ENCODE results near the gene PTAR1. TPM values are rescaled to one million over a fixed set of nuclear protein-coding genes. Genes with fewer than 3 reads are reported as not detected.

The PTAR1 gene
- total and polyA plus RNA-seq, 10 of the 15 experiments (the other 5 are each of a cell fraction or from before 2014, with no cell fraction given) = 4.9 to 27.6 (median 14.2) TPM

DNA sequence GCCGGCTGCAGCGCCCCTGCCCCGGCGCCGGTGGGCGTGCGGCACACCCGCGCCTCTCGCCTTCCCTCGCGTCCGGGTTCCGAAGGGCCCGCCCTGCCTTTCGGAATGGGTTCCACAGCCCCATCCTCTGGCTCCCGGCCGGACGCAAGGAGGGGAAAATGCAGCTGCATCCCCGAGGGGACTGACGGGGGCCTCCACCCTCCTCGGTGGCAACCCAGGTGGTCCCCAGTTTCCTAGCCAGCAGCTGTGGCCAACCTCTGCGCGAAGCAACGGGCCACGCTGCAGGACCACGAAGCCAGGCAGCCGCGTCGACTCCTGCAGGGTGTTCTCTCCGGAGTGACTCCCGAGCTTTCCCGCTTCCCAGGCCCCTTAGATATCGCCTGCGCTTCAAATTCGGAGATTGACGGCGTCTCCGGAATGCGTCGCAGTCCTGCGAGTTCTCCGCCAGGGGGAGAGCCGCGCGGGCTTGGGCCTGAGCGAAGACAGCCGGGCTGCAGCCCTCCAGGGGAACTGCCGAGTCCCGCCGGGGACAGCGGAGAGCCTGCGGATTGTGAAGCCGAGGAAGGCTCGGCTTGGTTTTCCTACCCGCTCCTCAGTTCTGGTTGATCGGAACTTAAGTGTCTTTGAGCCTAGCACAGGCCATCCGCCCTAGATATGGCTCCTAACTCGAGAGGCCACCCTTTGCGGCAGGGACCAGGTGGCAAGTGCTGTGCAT lies 87.1 kb downstream of the PTAR1 start:
- FAIRE-seq = peak; percentile 31
- TF ChIP-seq, protein P1, sequence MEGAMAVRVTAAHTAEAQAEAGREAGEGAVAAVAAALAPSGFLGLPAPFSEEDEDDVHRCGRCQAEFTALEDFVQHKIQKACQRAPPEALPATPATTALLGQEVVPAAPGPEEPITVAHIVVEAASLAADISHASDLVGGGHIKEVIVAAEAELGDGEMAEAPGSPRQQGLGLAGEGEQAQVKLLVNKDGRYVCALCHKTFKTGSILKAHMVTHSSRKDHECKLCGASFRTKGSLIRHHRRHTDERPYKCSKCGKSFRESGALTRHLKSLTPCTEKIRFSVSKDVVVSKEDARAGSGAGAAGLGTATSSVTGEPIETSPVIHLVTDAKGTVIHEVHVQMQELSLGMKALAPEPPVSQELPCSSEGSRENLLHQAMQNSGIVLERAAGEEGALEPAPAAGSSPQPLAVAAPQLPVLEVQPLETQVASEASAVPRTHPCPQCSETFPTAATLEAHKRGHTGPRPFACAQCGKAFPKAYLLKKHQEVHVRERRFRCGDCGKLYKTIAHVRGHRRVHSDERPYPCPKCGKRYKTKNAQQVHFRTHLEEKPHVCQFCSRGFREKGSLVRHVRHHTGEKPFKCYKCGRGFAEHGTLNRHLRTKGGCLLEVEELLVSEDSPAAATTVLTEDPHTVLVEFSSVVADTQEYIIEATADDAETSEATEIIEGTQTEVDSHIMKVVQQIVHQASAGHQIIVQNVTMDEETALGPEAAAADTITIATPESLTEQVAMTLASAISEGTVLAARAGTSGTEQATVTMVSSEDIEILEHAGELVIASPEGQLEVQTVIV (IDR thresholded peaks at IDR 0.05; ENCODE audit: borderline replicate concordance, partially characterized antibody) = no peak
- no peak for TF ChIP-seq ZNF217 (IDR thresholded peaks at IDR 0.05)
- no peak; the same call in 1 of the 2 replicates for TF ChIP-seq IRF4 (IDR thresholded peaks at IDR 0.05; ENCODE audit: low read depth, low read length)
- no peak for TF ChIP-seq PAX8 (IDR thresholded peaks at IDR 0.05)
- TF ChIP-seq SMC3 (IDR thresholded peaks at IDR 0.05; ENCODE audit: borderline replicate concordance, low read length) = peak; percentile 87
- peak; percentile 62 for TF ChIP-seq RAD21 (IDR thresholded peaks at IDR 0.05; ENCODE audit: insufficient read depth, low read depth, low read length)
- no peak for TF ChIP-seq SMAD1 (IDR thresholded peaks at IDR 0.05; ENCODE audit: low read depth, partially characterized antibody)
- no peak for TF ChIP-seq NFYB (IDR thresholded peaks at IDR 0.05; ENCODE audit: insufficient read depth, low read depth, low read length)
- no peak for TF ChIP-seq ATF7 (IDR thresholded peaks at IDR 0.05; ENCODE audit: low read depth)
- no peak for TF ChIP-seq TCF12 (IDR thresholded peaks at IDR 0.05; ENCODE audit: low read depth, low read length)
- TF ChIP-seq, protein P2, sequence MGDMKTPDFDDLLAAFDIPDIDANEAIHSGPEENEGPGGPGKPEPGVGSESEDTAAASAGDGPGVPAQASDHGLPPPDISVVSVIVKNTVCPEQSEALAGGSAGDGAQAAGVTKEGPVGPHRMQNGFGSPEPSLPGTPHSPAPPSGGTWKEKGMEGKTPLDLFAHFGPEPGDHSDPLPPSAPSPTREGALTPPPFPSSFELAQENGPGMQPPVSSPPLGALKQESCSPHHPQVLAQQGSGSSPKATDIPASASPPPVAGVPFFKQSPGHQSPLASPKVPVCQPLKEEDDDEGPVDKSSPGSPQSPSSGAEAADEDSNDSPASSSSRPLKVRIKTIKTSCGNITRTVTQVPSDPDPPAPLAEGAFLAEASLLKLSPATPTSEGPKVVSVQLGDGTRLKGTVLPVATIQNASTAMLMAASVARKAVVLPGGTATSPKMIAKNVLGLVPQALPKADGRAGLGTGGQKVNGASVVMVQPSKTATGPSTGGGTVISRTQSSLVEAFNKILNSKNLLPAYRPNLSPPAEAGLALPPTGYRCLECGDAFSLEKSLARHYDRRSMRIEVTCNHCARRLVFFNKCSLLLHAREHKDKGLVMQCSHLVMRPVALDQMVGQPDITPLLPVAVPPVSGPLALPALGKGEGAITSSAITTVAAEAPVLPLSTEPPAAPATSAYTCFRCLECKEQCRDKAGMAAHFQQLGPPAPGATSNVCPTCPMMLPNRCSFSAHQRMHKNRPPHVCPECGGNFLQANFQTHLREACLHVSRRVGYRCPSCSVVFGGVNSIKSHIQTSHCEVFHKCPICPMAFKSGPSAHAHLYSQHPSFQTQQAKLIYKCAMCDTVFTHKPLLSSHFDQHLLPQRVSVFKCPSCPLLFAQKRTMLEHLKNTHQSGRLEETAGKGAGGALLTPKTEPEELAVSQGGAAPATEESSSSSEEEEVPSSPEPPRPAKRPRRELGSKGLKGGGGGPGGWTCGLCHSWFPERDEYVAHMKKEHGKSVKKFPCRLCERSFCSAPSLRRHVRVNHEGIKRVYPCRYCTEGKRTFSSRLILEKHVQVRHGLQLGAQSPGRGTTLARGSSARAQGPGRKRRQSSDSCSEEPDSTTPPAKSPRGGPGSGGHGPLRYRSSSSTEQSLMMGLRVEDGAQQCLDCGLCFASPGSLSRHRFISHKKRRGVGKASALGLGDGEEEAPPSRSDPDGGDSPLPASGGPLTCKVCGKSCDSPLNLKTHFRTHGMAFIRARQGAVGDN (IDR thresholded peaks at IDR 0.05) = no peak
- TF ChIP-seq HCFC1 (IDR thresholded peaks at IDR 0.05; ENCODE audit: low read length) = no peak
- TF ChIP-seq, protein P3, sequence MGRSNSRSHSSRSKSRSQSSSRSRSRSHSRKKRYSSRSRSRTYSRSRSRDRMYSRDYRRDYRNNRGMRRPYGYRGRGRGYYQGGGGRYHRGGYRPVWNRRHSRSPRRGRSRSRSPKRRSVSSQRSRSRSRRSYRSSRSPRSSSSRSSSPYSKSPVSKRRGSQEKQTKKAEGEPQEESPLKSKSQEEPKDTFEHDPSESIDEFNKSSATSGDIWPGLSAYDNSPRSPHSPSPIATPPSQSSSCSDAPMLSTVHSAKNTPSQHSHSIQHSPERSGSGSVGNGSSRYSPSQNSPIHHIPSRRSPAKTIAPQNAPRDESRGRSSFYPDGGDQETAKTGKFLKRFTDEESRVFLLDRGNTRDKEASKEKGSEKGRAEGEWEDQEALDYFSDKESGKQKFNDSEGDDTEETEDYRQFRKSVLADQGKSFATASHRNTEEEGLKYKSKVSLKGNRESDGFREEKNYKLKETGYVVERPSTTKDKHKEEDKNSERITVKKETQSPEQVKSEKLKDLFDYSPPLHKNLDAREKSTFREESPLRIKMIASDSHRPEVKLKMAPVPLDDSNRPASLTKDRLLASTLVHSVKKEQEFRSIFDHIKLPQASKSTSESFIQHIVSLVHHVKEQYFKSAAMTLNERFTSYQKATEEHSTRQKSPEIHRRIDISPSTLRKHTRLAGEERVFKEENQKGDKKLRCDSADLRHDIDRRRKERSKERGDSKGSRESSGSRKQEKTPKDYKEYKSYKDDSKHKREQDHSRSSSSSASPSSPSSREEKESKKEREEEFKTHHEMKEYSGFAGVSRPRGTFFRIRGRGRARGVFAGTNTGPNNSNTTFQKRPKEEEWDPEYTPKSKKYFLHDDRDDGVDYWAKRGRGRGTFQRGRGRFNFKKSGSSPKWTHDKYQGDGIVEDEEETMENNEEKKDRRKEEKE (IDR thresholded peaks at IDR 0.05) = no peak
- TF ChIP-seq NR2C1 (IDR thresholded peaks at IDR 0.05) = no peak
- TF ChIP-seq ZBED1 (IDR thresholded peaks at IDR 0.05; ENCODE audit: borderline replicate concordance) = no peak

More for the DNA sequence above, 87.1 kb downstream of the PTAR1 start:
- CTCF ChIA-PET = interaction anchor here (0.8 to 2.4 kb wide), 5 partner anchors 15 to 246 kb away, joined by 3 to 15 read pairs (median 4); no protein-coding TSS in a partner anchor
- DNase-seq (ENCODE audit: low read depth, low spot score) (peak; percentile 3), ATAC-seq (peak; percentile 99)
- no peaks in the 10 kb centered on the region for H3K36me3 ChIP-seq (ENCODE audit: control insufficient read depth in 2 of 2, insufficient read depth in 2 of 2, low read length in 1 of 2)
- peak overlapping the region; percentile 47; the same call in 1 of the 2 replicates for H3K4me3 ChIP-seq
- BruUV-seq (replicated peaks) = no TSS peak
- no peaks in the 10 kb centered on the region for H4K20me1 ChIP-seq (ENCODE audit: control insufficient read depth, insufficient read depth)
- H2AFZ ChIP-seq (ENCODE audit: control insufficient read depth, low read depth, low read length) = peak overlapping the region; percentile 81
- in situ Hi-C loops (cut with MboI) = loop anchor here (10.0 kb wide), 1 partner anchor 202 kb away; no protein-coding TSS in a partner anchor
- RAD21 ChIA-PET (ENCODE audit: unreplicated experiment) = interaction anchor here (1.5 kb wide), 1 partner anchor 247 kb away, joined by 4 read pairs; no protein-coding TSS in a partner anchor
- H3K27me3 ChIP-seq (replicated peaks in 1 of 2; ENCODE audit: control insufficient read depth in 2 of 2, insufficient read depth in 2 of 2, low read length in 1 of 2) = peaks cover 4 to 6% of the 10 kb centered on the region in 2 experiments
- H3K79me2 ChIP-seq (ENCODE audit: control insufficient read depth, insufficient read depth, low read length) = no peaks in the 10 kb centered on the region
- no peak overlapping the region for H3K9ac ChIP-seq (ENCODE audit: control insufficient read depth, insufficient read depth, low read length)
- H3K4me1 ChIP-seq (ENCODE audit: control insufficient read depth, insufficient read depth, low read length) = no peaks in the 10 kb centered on the region
- H3K9me3 ChIP-seq (replicated peaks; ENCODE audit: control insufficient read depth, insufficient read depth, low read length) = no peaks in the 10 kb centered on the region
- intact Hi-C loops (cut with micrococcal nuclease; ENCODE audit: unreplicated experiment) = loop anchor here (1.0 to 5.0 kb wide), 5 partner anchors 86 to 260 kb away; no protein-coding TSS in a partner anchor
- no peak overlapping the region for H3K27ac ChIP-seq (ENCODE audit: control insufficient read depth, insufficient read depth)
- peak overlapping the region; percentile 91 for H3K4me2 ChIP-seq (ENCODE audit: control insufficient read depth, insufficient read depth)
- SMC1A ChIA-PET (ENCODE audit: uncharacterized antibody, unreplicated experiment) = interaction anchor here (0.6 to 1.1 kb wide), 3 partner anchors 11 to 1890 kb away, joined by 3 read pairs; no protein-coding TSS in a partner anchor
- POLR2A ChIA-PET = no interaction called here
- whole genome bisulfite sequencing (ENCODE audit: insufficient coverage, insufficient replicate concordance, low lambda C conversion rate, missing lambda C conversion rate) = under 1% methylated on average over 41 of the region's 60 CpGs
